Left kidney (tissue), 2 donors: Measurements from ENCODE around the gene OCA2. TPM values are rescaled to one million over a fixed set of nuclear protein-coding genes. Genes with fewer than 3 reads are reported as not detected.
"Not testable (repeated sequence)": the region's sequence is repeated elsewhere in the genome, so short reads cannot be mapped to it uniquely, and the experiment has no call there.

Source experiments
- DNase-seq: peaks from one replicate; pipeline ENCODE4 v3.0.0-alpha.2; 2013
- polyA plus RNA-seq: library from polyadenylated mRNA; unstranded; fragments of 120-200 nt; gene quantifications from one replicate; pipeline ENCODE4 v1.2.1, GENCODE V29; 2013; ENCODE audit not compliant: insufficient read length

The OCA2 gene
- polyA plus RNA-seq, 1 donor, result 9.0 TPM

DNA sequence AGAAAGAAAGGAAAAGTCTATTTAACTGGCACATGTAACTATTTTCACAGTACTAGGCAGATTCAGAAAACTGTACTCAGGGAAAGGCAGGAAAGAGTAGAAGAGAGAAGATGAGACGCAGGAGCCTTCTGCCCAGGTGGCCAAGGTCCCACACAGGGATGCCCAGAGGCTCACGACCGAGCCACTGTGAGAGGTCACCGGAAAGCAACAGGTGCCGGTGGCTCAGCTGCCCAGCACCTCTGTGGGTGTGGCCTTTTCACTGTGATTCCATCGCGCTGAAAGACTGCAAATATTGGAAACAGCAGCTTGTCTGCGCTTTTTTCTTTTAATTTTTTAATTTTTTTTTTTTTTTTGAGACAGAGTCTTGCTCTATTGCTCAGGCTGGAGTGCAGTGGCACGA is 226.8 kb downstream of the OCA2 start:
- no peak for DNase-seq

DNA sequence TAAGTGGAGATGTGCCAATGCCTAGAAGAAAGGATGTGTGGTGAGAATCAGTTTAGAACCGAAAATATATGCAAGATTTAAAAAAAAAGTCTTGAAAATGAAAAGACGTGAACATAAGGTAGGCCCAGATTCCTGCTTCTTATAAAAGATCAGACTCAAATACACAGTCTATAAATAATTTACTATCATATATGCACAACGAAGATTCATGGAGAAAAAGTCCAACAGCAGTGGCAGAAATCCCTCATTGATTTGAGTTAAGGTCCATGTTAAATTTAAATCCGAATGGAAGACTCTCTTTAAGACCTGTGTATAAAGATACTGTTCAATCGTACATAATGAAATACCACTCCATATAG is 227.2 kb downstream of the OCA2 start:
- no peak for DNase-seq

DNA sequence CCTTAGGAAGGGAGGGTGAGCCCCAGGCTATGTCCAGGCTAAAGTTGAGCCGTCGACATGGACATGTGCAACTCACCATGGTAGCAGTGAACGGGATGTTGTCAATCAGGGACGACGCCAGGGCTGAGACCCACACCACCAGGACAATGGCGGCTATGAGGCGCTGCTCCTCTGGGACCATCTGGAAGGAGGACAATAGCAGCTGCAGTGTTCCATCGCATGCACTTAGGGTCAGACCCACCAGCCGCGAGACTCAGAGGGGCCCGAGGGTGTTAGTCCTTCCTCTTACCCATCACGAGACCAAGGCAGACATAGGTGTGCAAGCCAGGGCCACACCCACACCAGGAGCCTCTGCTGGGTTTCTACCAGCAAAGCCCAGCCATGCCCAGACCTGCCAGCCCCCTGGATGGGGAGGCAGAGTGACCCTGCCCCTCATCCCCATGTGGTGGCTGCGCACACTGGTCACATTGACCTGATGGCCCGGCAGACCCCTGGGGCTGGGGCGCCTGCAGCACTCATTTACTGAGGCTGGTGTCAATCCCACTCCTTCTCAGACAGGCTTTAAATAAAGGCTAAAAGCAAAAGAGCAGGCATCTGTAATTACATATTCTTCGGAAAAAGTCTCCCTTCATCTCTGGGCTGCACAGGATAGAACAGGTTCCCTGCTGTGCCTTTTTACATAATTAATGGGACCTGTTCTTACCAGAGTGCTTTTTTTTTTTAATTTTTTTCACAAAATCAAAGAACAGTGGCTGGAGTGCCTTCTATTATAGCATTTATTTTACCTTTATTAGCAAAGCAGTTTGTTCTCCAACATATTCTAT is 227.8 kb downstream of the OCA2 start:
- no peak for DNase-seq

DNA sequence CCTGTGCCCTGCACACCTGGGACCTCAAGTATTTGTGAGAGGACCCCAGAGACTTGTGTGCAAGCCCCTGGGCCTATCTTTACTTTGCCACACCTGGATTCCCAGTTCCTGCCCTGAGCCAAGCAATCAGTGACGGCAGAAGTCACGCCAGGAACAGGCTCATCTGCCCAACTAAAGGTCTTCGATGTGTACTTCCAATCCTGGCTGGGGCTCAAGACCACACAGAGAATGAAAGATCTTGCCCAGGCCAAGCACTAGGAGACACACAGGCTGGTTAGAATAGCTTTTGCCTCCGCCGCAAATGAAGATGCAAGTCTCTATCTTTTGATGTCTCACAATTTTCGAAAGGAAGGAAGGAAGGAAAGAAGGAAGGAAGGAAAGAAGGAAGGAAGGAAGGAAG is 228.8 kb downstream of the OCA2 start:
- no peak for DNase-seq

DNA sequence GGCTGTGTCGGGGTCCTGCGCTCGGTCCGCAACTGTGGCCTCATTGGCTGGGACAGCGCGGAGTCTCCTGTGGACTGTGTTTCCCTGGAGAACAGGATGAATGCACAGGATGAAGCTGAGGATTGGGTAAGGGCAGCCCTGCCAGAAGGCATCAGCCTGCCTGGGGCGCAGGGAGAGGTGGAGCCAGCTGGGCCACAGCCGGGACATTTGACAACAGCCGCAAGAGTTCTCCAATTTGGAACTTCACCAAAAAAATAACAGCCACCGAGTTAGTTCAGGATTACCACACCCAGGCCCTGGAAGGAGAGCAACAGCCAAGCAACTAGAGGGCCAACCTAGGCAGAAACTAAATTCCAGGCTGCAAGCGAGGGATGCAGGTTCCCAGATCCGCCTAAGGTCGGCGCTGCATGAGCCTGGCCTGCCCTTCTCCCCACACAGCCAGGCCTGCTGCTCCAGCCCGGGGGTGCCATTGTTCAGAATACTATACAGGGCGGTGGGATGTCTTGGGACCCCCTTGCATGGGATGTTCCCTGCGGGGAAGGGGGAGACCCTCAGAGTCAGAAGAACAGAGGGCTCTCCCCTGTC is 229.3 kb downstream of the OCA2 start:
- no peak for DNase-seq

DNA sequence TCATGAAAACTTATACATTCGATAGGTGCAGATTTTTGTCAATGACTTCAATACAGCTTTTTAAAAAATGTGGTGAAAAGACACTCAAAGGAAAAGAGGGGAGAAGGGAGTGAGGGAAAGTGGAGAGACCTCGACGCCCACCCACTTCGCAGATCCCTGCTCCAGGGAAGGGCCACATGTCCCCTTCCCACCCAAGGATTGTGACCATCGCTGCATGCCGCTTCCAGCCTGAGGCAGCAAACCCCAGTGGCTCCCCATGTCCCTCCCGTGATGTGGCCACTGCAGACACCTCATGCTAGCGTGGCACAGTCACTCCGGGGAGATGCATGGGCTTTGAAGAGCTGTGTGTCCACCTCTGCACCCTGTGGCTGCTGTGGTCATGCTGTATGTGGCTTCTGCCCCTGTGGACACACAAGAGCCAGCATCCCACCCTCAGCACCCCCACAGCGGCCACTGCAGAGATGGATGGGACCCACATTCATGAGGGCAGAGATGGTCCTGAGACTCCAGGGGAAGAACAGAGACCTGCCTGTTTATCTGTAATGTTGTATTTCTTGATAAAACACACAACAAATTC is 230.2 kb downstream of the OCA2 start:
- no peak for DNase-seq

DNA sequence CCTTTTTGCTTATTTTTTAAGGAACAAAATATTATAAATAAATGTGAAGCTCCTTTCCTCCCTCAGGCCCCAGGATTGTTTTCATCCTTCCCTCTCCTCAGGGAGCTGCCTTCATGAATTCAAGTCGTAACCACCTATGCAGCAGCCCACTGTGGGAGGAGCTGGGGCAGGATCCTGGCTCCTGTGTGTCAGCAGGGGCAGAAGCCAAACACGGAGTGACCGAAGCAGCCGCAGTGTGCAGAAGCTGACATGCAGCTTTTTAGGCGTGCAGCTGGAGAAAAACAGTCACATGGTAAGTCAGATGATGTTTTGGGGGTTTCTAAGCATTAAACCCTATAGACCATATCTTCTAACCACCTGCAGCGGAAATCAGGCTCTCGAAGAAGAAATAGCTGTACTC is 231.3 kb downstream of the OCA2 start:
- DNase-seq, result no peak

DNA sequence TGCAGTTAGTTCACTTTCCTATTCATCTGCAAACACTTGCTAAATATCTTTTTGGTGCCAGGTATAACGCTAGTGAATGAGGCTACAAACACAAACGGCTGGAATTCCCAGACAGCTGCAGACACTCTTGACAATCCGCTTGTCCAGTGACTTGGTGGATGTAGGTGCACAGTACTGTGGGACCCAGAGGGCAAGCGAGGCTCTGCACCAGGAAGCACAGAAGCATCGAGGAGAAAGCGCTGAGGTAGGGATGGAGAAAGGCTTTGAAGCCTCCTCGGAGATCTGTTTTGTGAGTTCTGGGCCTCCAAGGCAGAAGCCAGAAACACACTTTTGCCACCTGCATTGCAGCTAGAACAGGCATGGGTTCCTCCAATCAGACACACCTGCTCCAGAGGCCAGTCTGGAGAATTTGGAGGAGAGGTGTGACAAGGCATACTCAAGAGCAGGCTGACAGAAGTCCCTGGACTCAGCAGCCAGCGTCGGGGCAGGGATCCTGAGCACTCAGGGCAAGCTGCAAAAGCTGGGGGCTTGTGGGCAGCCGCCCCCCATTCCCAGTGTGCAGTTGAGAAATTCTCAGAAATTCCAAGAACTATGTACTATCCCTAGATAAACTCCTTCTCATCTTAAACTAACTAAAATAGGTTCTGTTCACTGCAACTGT is 232.5 kb downstream of the OCA2 start:
- no peak for DNase-seq

DNA sequence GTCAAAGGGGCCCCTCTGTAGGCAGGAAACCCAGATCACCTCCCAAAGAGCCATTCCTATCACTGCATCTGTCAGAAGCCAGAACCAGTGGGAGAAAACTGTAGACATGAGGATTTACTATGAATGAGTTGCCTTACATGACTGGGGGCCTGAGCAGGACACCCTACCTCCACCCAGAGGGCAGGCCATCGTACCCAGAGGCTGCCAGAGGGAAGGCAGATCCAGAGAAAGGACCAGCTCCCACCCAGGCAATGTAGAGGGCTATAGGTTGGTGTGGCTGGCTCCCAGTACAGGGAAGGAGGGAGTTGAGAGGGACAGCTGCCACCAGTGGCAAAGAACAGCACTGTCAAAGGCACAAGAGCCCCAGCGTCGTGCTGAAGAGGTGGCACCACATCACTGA is 233.2 kb downstream of the OCA2 start:
- DNase-seq, result no peak

DNA sequence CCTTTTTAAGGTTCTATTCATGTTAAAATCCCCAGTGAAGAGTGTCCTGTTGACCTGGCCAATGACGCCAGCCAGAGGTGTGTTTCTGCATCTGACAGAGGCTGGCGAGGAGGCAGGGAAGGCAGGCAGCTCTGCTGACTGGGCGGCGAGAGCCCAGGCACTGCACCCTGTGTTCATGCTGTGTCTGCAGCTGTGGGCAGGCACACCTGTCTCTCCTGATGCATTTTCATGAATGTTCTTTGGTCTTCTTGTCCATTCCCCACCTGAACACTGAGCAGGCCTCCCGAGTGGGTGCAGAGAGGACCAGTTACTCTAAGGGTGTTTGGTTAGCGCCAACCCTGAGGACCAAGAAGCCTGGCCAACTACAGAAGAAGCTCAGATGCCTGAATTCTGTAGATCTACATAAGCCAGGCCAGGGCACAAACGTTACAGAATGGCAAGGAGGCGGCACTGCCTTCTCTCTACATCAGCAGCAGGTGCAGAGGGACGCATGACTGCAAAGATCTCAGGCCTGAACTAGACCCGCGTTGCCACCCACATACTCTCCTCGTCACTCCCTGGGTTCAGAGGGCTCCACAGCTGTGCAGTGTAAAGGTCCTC is 233.7 kb downstream of the OCA2 start:
- DNase-seq, result no peak

DNA sequence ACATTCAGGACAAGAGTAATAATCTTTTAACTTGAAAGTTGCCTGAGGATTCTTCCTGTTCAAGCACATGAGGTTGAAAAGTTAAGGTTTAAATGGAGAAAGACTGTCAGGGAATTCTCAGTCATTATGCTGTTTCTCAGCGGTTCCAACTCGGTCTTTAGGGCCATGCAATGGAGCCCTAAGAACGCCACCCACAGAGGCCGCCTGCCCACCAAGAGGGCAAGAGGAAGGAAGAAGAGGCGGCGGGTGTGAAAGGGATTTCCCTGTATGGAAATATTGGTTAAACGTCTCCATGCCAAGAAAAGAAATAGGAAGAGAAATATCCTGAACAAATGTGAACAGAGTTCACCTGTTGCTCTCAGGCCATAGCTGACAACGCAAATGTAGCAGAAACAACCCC is 234.4 kb downstream of the OCA2 start:
- DNase-seq, result no peak

DNA sequence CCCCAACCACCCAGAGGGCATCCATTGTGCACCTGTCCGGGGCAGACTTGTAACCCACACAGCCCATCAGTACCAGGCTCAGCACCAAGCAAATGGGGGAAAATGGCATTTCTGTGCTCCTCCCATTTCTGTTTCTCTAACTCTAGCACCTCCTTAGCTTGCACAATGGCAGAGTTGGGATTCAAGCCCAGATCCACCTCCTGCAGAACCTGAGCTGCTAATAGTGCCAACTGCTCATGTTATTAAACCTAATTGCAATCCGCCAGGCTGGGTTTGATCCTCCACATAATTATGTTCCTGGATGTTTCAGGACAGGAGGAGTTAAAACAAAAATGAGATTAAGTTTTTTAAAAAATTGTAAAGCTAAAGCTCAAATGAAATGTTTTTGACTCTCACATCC is 235.0 kb downstream of the OCA2 start:
- no peak for DNase-seq

DNA sequence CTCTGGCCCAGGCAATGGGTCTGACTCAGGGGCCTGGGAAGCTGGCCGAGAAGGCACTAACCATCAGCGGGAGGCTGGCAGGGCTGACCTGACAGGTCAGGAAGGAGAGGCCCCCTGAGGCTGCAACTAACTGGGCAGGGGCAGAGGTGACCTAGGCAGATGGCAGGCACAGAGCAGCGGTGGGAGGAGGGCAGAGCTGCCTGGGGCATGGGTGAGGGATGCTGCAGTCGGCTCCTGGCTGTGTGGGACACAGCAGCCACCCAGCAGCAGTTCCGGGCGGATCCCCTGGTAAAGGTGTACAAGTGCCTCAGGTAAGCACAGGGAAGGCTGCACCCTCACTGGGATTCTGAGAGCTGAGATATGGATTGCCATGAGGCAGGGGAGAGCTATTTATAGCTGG is 236.1 kb downstream of the OCA2 start:
- DNase-seq, result no peak

DNA sequence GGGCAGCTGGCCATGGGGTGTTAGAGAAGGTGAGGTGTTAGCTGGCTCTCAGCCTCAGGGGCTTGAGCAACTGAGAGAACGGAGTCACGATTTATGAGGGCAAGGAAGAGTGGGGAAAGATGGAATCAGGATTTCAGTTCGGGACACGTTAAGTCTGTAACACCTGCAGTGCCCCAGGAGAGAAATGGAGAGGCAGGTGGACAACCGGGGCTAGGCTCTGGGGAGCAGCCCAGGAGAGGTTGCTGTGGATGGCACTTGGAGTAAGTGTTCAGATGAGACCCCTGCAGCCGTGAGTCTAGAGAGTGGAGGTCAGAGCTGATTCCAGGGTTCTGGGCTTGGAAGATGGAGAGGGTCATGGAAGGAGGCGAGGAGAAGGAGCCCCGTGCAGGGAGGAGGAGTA is 237.9 kb downstream of the OCA2 start:
- no peak for DNase-seq

DNA sequence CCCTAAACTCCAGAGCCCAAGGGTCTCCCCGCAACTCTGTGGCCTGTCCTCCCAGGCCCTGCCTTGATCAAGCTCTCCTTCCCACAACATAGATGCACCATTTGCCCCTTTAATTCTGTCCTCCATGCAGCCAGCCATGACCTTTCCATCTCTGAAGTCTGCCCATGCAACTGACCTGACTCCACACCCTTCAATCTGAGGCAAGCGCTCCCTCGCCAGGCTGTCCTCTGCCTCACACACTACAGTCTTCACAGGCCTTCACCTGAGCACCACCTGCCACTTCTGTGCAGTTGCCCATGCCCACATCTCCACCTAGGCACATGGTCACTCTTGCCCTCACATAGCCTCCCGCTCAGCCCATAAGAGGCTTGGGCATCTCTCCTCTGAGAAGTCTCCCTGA is 244.0 kb downstream of the OCA2 start:
- no peak for DNase-seq

DNA sequence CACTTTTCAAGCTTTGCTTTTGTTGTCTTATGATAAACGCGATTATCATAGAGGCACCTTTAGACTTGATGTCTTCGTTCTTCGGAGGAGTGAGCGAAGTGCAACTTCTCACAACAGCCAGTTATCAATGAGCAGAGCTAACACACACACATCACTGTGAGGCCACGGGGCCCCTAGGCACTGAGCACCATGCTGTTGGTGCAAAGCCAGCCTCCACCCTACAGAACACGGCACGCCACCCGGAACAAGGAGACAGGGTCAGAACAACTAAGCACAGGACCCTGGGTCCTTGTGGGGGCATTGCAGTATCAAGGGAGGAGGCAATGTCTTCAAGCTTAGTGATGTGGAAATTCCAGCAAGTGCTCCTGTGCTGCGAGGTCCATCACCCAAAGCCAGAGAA is 244.5 kb downstream of the OCA2 start:
- no peak for DNase-seq

DNA sequence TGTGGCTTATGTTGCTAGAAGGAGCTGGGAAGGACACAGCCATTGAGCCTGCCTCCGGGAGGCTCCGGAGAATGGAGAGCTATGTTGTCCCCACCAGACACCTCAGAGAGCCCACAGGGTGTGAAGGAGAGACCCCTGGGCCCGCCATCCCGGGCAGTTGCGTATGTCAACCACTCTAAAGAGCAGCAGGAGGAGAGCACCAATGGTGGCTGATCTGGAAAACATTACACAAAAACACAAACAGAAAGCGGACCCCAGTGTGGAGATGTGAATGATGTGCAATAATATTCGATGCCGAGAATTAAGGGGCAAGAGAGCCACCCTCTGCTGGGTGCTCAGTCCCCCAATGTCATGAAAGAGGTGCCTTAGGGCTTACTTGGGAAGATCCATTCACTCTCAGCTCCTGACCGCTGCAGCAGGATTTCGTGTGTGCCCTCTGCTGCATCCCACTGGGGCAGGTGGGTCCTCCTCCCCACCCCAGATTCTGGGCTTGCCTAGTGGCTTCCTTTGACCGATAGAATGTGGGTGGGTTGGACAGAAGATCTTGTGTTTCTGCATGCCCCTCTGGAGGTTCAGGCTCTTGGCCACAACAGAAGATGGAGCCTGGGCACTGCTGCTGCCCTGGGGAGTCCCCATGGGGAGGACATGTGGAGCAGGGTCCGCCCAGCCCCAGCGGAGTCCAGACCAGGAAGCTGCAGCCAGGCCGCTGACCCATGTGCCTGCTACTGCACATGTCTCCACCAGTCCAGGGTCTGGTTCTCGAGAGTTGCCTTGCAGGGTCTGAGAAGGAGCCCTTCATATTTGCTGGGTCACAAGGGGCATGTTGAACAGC is 245.3 kb downstream of the OCA2 start:
- DNase-seq, result no peak

DNA sequence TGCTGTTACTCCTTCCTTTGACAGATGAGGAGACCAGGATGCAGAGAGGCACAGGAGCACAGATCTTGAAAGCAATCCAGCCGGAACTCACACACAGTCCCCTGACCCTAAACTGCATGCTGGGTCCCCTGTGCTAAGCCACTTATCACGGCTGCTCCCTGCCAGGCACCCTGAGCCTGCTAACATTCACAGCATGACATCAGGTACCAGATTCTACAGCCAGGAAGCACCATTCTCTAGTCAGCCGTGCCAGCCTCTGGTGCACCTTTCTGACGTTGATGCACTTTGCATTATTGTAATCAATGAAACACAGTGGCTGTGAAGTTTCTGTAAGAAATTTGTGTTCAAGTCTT is 247.3 kb downstream of the OCA2 start:
- no peak for DNase-seq

DNA sequence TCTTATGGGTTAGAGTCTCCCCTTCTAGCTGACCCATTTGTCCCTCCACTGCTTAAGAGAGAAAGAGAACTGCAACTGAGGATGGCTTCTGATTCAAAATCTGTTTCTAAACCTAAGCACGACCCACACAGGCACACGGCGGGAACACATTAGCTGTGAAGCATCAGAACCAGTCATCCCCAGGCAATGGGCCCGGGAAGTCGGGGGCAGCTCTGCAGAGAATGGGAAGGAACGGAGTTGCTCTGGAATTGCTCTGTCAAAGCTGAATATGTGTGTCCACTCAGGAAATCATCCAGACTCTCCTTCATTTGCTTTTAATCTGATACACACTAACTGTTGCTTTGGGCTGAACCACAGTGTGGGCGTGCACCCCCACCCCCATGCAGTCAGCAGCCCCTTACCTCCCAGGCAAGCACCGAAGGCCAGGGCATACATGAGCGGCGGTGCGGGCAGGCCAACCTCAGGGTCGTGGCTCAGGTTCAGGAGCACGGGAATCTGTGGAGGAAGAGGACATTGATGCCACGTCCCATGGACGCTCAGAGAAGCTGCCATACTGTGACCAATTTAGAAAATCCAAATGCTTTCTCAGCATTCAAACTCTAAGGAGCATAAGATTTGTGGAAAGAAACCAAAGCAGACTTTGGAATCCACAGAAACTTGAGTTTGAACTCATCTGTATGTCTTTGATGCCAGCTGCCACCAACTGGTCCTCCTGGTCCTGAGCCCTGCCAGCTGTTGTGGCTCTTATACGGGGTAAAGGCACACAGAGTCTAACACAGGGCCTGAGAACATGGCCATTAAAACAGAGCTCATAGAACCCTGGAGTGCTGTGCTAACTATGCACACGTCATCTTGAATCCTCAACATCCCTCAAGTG is 247.9 kb downstream of the OCA2 start:
- DNase-seq, result no peak

DNA sequence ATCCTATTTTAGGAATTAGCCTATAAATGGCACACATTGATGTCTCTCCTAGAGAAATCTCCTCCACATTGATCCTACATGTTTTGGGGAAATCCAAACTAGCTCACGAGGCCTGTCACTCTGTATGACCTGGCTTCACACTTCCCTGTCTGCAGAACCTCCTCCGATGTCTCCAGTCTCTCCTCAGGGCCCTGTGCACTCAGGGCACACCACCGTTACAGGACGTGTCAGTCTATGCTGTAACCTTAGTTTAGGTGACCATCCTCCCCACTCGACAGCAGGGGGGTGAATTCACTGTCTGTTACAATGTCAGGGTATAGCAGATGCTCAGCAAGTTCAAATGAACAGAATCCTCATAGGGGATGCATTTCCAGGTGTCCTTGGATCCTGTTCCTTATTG is 249.1 kb downstream of the OCA2 start:
- DNase-seq, result no peak

DNA sequence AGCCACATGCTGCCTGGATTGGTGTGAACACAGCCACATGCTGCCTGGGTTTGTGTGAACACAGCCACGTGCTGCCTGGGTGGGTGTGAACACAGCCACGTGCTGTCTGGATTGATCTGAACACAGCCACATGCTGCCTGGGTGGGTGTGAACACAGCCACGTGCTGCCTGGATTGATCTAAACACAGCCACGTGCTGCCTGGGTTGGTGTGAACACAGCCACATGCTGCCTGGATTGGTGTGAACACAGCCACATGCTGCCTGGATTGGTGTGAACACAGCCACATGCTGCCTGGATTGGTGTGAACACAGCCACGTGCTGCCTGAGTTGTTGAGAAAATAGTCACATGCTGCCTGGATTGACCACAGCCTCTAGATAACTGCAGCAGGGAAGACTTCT is 250.2 kb downstream of the OCA2 start:
- DNase-seq, result not testable (repeated sequence)
